GM04504 (cell line): ENCODE measurements around the gene RNF223.

ENCODE experiments used
- DNase-seq: peaks from one replicate; pipeline ENCODE4 v3.0.0-alpha.2; 2012; ENCODE audit warnings: low read depth

The RNF223 gene

GRCh38 chr1:1073743-1074587 lies at the start of gene RNF223:
TSS of gene RNF223 (minus strand) at chr1:1074306. CDS start at chr1:1072566, 1,740 bp downstream.
- no peak for DNase-seq

- DNase-seq: no peak
These were observed 48.9 kb upstream of the RNF223 start for GRCh38 chr1:1122981-1123480.

- DNase-seq: peak; percentile 42
These were observed 48.1 kb upstream of the RNF223 start for GRCh38 chr1:1122078-1122811.

- no peak for DNase-seq
These were observed 47.5 kb upstream of the RNF223 start for GRCh38 chr1:1121611-1122077.

GRCh38 chr1:1120866-1121591 lies 46.9 kb upstream of the RNF223 start:
- DNase-seq: no peak

- no peak for DNase-seq
These were observed 46.0 kb upstream of the RNF223 start for GRCh38 chr1:1120096-1120495.

- no peak for DNase-seq
These were observed 45.3 kb upstream of the RNF223 start for GRCh38 chr1:1119272-1119890.

- no peak for DNase-seq
These were observed 44.7 kb upstream of the RNF223 start for GRCh38 chr1:1118876-1119220.

GRCh38 chr1:1118011-1118875 lies 44.1 kb upstream of the RNF223 start:
- no peak for DNase-seq

- no peak for DNase-seq
These were observed 43.3 kb upstream of the RNF223 start for GRCh38 chr1:1117469-1117831.

- no peak for DNase-seq
These were observed 42.8 kb upstream of the RNF223 start for GRCh38 chr1:1116701-1117468.

GRCh38 chr1:1115786-1116700 lies 41.9 kb upstream of the RNF223 start, which contains the start of gene C1orf159:
TSS of gene C1orf159 (minus strand) at chr1:1116089. CDS start at chr1:1091543, 24,546 bp downstream.
- DNase-seq: peak; percentile 97

GRCh38 chr1:1115136-1115785 lies 41.2 kb upstream of the RNF223 start:
- no peak for DNase-seq

GRCh38 chr1:1114431-1114830 lies 40.3 kb upstream of the RNF223 start:
- DNase-seq: no peak

GRCh38 chr1:1112237-1112985 lies 38.3 kb upstream of the RNF223 start:
- DNase-seq: no peak

- no peak for DNase-seq
These were observed 37.6 kb upstream of the RNF223 start for GRCh38 chr1:1111516-1112236.

- DNase-seq: no peak
These were observed 36.5 kb upstream of the RNF223 start for GRCh38 chr1:1110561-1110971.
